Osteoblast (primary cell): ENCODE measurements around the gene MEGF8. TPM values are rescaled to one million over a fixed set of nuclear protein-coding genes. Genes with fewer than 3 reads are reported as not detected.

ENCODE experiments used
- DNase-seq: peaks from one replicate; pipeline ENCODE4 v3.0.0; 2011; ENCODE audit warnings: low spot score, mixed read lengths; ENCODE audit not compliant: insufficient read length; ENCODE audit errors: missing footprints
- H2AFZ ChIP-seq: 2 replicates; pipeline ENCODE4 v1.6.0; 2011; ENCODE audit warnings: mild to moderate bottlenecking, low read length
- H3K27ac ChIP-seq: 2 replicates; pipeline ENCODE4 v1.5.1; 2011; ENCODE audit warnings: mild to moderate bottlenecking, low read depth, low read length, moderate library complexity
- H3K27me3 ChIP-seq: 2 replicates; pipeline ENCODE4 v1.6.0; 2012; ENCODE audit warnings: mild to moderate bottlenecking, control low read depth, inconsistent platforms, low read length, moderate library complexity; ENCODE audit not compliant: insufficient read depth
- H3K36me3 ChIP-seq: 2 replicates; pipeline ENCODE4 v1.5.1; 2011; ENCODE audit warnings: mild to moderate bottlenecking, low read length, control low read depth, moderate library complexity; ENCODE audit not compliant: insufficient read depth
- H3K4me1 ChIP-seq: 2 replicates; pipeline ENCODE4 v1.5.1; 2011; ENCODE audit warnings: mild to moderate bottlenecking, low read length, control low read depth, moderate library complexity; ENCODE audit not compliant: insufficient read depth
- H3K4me2 ChIP-seq: 2 replicates; pipeline ENCODE4 v1.6.0; 2011; ENCODE audit warnings: mild to moderate bottlenecking, low read length; ENCODE audit not compliant: insufficient read depth
- H3K4me3 ChIP-seq: fragments of 200-600 bp; sonication (generic); 3 replicates; pipeline ENCODE4 v1.5.1; 2012; ENCODE audit warnings: mild to moderate bottlenecking, low read length, inconsistent platforms; ENCODE audit not compliant: insufficient read depth
- H3K79me2 ChIP-seq: 2 replicates; pipeline ENCODE4 v1.6.0; 2012; ENCODE audit warnings: mild to moderate bottlenecking, low read length, control low read depth, inconsistent platforms; ENCODE audit not compliant: insufficient read depth
- H3K9me3 ChIP-seq: 2 replicates; pipeline ENCODE4 v1.5.1; 2011; ENCODE audit warnings: low read depth, low read length, control low read depth
- H4K20me1 ChIP-seq: 2 replicates; pipeline ENCODE4 v1.6.0; 2012; ENCODE audit warnings: mild to moderate bottlenecking, low read length, control low read depth; ENCODE audit not compliant: insufficient read depth
- total RNA-seq: library from RNA; depleted of rRNA; stranded (reverse); fragments of >200 nt; gene quantifications from 2 replicates; pipeline ENCODE4 v1.2.3, GENCODE V29; 2012
- TF ChIP-seq, protein P1 (sequence below): IDR thresholded peaks from 2 replicates; pipeline ENCODE4 v1.5.1; 2011; ENCODE audit warnings: mild to moderate bottlenecking, low read depth, low read length, moderate library complexity; ENCODE audit errors: extremely low read depth

MEGF8 gene
- total RNA-seq, 1 donor = 30.0 TPM

DNA sequence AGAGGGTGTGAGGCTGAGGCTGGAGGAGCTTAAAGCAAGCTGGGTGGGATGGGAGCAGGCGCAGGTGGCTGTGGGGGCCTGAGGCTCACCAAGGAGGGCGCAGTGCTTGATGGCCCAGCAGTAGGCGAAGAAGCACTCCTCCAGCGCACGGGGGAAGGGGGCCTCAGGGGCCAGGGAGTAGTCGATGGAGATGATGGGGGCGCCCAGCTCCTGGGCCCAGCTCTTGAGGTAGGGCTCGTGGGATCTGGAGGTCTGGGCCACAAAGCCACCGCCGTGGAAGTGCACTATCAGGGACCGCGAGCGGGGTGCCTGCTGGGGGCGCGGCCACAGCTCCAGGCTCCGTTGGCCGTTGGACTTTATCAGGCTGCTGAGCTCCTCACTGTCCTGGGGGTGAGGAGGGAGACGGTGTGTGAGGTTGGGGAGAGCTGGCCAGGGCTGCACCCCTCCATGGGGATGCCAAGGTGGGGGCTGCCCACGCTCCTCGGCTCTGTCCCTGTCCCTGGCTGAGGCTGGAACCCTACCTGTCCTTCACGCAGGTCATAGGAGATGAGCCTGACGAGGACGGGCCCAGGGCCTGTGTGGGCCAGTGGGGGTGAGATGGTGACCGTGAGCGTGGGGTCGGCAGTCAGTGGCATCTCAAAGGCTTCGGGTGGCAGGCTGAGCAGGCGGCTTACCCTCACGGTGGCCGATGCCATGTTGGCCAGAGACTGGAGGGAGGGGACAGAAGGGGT lies 81.8 kb downstream of the MEGF8 start:
- H2AFZ ChIP-seq = no peak overlapping the region
- H3K4me1 ChIP-seq = no peaks in the 10 kb centered on the region
- TF ChIP-seq, protein P1, sequence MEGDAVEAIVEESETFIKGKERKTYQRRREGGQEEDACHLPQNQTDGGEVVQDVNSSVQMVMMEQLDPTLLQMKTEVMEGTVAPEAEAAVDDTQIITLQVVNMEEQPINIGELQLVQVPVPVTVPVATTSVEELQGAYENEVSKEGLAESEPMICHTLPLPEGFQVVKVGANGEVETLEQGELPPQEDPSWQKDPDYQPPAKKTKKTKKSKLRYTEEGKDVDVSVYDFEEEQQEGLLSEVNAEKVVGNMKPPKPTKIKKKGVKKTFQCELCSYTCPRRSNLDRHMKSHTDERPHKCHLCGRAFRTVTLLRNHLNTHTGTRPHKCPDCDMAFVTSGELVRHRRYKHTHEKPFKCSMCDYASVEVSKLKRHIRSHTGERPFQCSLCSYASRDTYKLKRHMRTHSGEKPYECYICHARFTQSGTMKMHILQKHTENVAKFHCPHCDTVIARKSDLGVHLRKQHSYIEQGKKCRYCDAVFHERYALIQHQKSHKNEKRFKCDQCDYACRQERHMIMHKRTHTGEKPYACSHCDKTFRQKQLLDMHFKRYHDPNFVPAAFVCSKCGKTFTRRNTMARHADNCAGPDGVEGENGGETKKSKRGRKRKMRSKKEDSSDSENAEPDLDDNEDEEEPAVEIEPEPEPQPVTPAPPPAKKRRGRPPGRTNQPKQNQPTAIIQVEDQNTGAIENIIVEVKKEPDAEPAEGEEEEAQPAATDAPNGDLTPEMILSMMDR = no peak
- H3K27me3 ChIP-seq = no peaks in the 10 kb centered on the region
- H3K79me2 ChIP-seq = no peaks in the 10 kb centered on the region
- no peaks in the 10 kb centered on the region for H3K36me3 ChIP-seq
- peaks cover 4% of the 10 kb centered on the region for H4K20me1 ChIP-seq
- H3K9me3 ChIP-seq = no peaks in the 10 kb centered on the region
- peak; percentile 63 for DNase-seq
- H3K4me3 ChIP-seq = no peak overlapping the region
- H3K4me2 ChIP-seq = no peak overlapping the region
- H3K27ac ChIP-seq = no peak overlapping the region

GRCh38 chr19:42407816-42408175 lies 82.4 kb downstream of the MEGF8 start:
- no peak overlapping the region for H3K4me3 ChIP-seq
- H3K27me3 ChIP-seq = no peaks in the 10 kb centered on the region
- no peaks in the 10 kb centered on the region for H3K79me2 ChIP-seq
- TF ChIP-seq, protein P1 = no peak
- no peak overlapping the region for H3K27ac ChIP-seq
- H3K36me3 ChIP-seq = no peaks in the 10 kb centered on the region
- H3K9me3 ChIP-seq = no peaks in the 10 kb centered on the region
- H3K4me2 ChIP-seq = no peak overlapping the region
- H4K20me1 ChIP-seq = peaks cover 6% of the 10 kb centered on the region
- DNase-seq = peak; percentile 55
- H2AFZ ChIP-seq = no peak overlapping the region
- no peaks in the 10 kb centered on the region for H3K4me1 ChIP-seq

- Histone ChIP-seq H3K4me1 (no peaks in the 10 kb centered on the region), H4K20me1 (peaks cover 9% of the 10 kb centered on the region), H2AFZ (no peak overlapping the region), H3K36me3 (no peaks in the 10 kb centered on the region), H3K79me2 (no peaks in the 10 kb centered on the region), H3K9me3 (no peaks in the 10 kb centered on the region), H3K27ac (no peak overlapping the region), H3K27me3 (no peaks in the 10 kb centered on the region), H3K4me2 (no peak overlapping the region), H3K4me3 (no peak overlapping the region)
- DNase-seq = peak; percentile 77
- TF ChIP-seq, protein P1 = no peak
Measured at GRCh38 chr19:42409477-42409876, 84.0 kb downstream of the MEGF8 start.

GRCh38 chr19:42410371-42410770 lies 84.9 kb downstream of the MEGF8 start:
- TF ChIP-seq, protein P1 = no peak
- Histone ChIP-seq H4K20me1 (peaks cover 9% of the 10 kb centered on the region), H3K27ac (no peak overlapping the region), H3K4me2 (no peak overlapping the region), H3K9me3 (no peaks in the 10 kb centered on the region), H2AFZ (no peak overlapping the region), H3K79me2 (no peaks in the 10 kb centered on the region), H3K27me3 (no peaks in the 10 kb centered on the region), H3K4me3 (no peak overlapping the region), H3K36me3 (no peaks in the 10 kb centered on the region), H3K4me1 (no peaks in the 10 kb centered on the region)
- DNase-seq = no peak
